Astrocyte (in vitro differentiated cells and primary cell): ENCODE results near the gene PHLDA1. TPM values are rescaled to one million over a fixed set of nuclear protein-coding genes. Genes with fewer than 3 reads are reported as not detected.

Source experiments
- DNase-seq: peaks from one replicate; pipeline ENCODE4 v3.0.0-alpha.2; 2010; ENCODE audit warnings: low read depth
- FAIRE-seq: peaks from 2 replicates; lab custom pipeline; 2011; peaks lifted over from hg19 to GRCh38; lab: Jason Lieb, UNC
- H2AFZ ChIP-seq: 2 replicates; pipeline ENCODE4 v1.6.0; 2012; ENCODE audit warnings: low read depth, low read length, inconsistent platforms
- H3K27ac ChIP-seq: 2 replicates; pipeline ENCODE4 v1.5.1; 2011; ENCODE audit warnings: low read depth, low read length, inconsistent platforms
- H3K27me3 ChIP-seq: 2 replicates; pipeline ENCODE4 v1.6.0; 2011; ENCODE audit warnings: low read length, inconsistent platforms; ENCODE audit not compliant: insufficient read depth
- H3K36me3 ChIP-seq: 2 replicates; pipeline ENCODE4 v1.5.1; 2011; ENCODE audit warnings: low read length, inconsistent platforms; ENCODE audit not compliant: insufficient read depth
- H3K4me1 ChIP-seq: 2 replicates; pipeline ENCODE4 v1.5.1; 2011; ENCODE audit warnings: low read length, inconsistent platforms; ENCODE audit not compliant: insufficient read depth
- H3K4me2 ChIP-seq: 2 replicates; pipeline ENCODE4 v1.6.0; 2012; ENCODE audit warnings: low read length, inconsistent platforms
- H3K4me3 ChIP-seq: 2 replicates; pipeline ENCODE4 v1.5.1; 2011; ENCODE audit warnings: low read depth, mild to moderate bottlenecking, low read length, inconsistent platforms; ENCODE audit not compliant: insufficient read depth
- H3K79me2 ChIP-seq: 2 replicates; pipeline ENCODE4 v1.6.0; 2012; ENCODE audit warnings: mild to moderate bottlenecking, low read length, inconsistent platforms; ENCODE audit not compliant: insufficient read depth
- H3K9ac ChIP-seq: 2 replicates; pipeline ENCODE4 v1.6.0; 2012; ENCODE audit warnings: mild to moderate bottlenecking, low read length, inconsistent platforms
- H3K9me3 ChIP-seq: 2 replicates; pipeline ENCODE4 v1.5.1; 2012; ENCODE audit warnings: low read depth, mild to moderate bottlenecking, low read length, inconsistent platforms; ENCODE audit not compliant: insufficient read depth
- H4K20me1 ChIP-seq: 2 replicates; pipeline ENCODE4 v1.6.0; 2012; ENCODE audit warnings: low read length, inconsistent platforms; ENCODE audit not compliant: insufficient read depth
- H3K27ac Mint-ChIP-seq: one replicate; pipeline ENCODE4 v1.8.0; 2021; ENCODE audit warnings: mild to moderate bottlenecking, mixed read lengths; ENCODE audit not compliant: unreplicated experiment
- H3K27me3 Mint-ChIP-seq: one replicate; pipeline ENCODE4 v1.8.0; 2021; ENCODE audit warnings: low read depth, mixed read lengths; ENCODE audit not compliant: unreplicated experiment
- H3K36me3 Mint-ChIP-seq: one replicate; pipeline ENCODE4 v1.8.0; 2021; ENCODE audit warnings: low read depth, mixed read lengths; ENCODE audit not compliant: unreplicated experiment
- H3K4me1 Mint-ChIP-seq: one replicate; pipeline ENCODE4 v1.8.0; 2021; ENCODE audit warnings: low read depth, mixed read lengths; ENCODE audit not compliant: unreplicated experiment
- H3K4me3 Mint-ChIP-seq: one replicate; pipeline ENCODE4 v1.8.0; 2021; ENCODE audit warnings: mild to moderate bottlenecking, moderate library complexity, mixed read lengths; ENCODE audit not compliant: unreplicated experiment
- H3K9me3 Mint-ChIP-seq: one replicate; pipeline ENCODE4 v1.8.0; 2021; ENCODE audit warnings: mild to moderate bottlenecking, mixed read lengths; ENCODE audit not compliant: unreplicated experiment
- EZH2 ChIP-seq: IDR thresholded peaks from 2 replicates; pipeline ENCODE4 v1.6.1; 2012; ENCODE audit warnings: mild to moderate bottlenecking, low read length, inconsistent platforms; ENCODE audit not compliant: insufficient read depth
- total RNA-seq: library from RNA; stranded (reverse); gene quantifications from 2 replicates; pipeline ENCODE4 v1.2.1, GENCODE V29; 2021
- TF ChIP-seq, protein P1 (sequence below): IDR thresholded peaks from 2 replicates; pipeline ENCODE4 v1.5.1; 2011; ENCODE audit warnings: low read depth, mild to moderate bottlenecking, inconsistent platforms, low read length, moderate library complexity; ENCODE audit not compliant: insufficient read depth

The PHLDA1 gene
- total RNA-seq, 1 donor from 2014 or later = 43.9 TPM

DNA sequence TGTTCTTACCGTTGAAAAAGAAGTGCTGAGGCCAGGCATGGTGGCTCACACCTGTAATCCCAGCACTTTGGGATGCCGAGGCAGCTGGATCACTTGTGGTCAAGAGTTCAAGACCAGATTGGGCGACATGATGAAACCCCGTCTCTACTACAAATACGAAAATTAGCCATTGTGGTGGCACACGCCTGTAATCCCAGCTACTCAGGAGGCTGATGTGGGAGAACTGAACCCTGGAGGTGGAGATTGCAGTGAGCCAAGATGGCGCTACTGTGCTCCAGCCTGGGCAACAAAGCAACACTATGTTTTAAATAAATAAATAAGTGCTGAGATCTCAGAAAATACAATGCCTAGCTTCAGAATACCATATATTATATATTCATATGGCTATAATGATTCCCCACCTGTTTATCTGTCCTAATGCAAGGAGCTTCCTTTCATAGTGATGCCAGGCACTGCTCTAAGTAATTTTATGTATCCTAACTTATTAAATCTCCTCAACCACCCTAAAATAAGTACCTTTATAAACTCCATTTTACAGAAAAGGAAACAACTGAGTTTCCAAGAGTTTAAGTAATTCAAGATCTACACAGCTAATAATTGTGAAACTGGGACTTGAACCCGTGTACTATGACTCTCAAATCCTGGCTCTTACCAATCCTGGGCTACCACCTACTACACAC lies 7.3 kb downstream of the PHLDA1 start:
- H3K27ac ChIP-seq = peak overlapping the region; percentile 25
- H3K9me3 ChIP-seq = no peaks in the 10 kb centered on the region
- peaks cover 16% of the 10 kb centered on the region for H3K36me3 ChIP-seq
- no peaks in the 10 kb centered on the region for H3K27me3 Mint-ChIP-seq
- H3K9ac ChIP-seq = no peak overlapping the region
- no peak overlapping the region for H2AFZ ChIP-seq
- FAIRE-seq = no peak
- H3K27me3 ChIP-seq = no peaks in the 10 kb centered on the region
- no peak overlapping the region for H3K4me2 ChIP-seq
- H3K4me1 Mint-ChIP-seq = peaks cover 38% of the 10 kb centered on the region
- H3K9me3 Mint-ChIP-seq = no peaks in the 10 kb centered on the region
- peak overlapping the region; percentile 10 for H3K27ac Mint-ChIP-seq
- peaks cover 16% of the 10 kb centered on the region for H4K20me1 ChIP-seq
- H3K4me3 Mint-ChIP-seq = no peak overlapping the region
- H3K4me1 ChIP-seq = peaks cover 45% of the 10 kb centered on the region
- DNase-seq = no peak
- peaks cover 25% of the 10 kb centered on the region for H3K79me2 ChIP-seq
- peaks cover 11% of the 10 kb centered on the region for H3K36me3 Mint-ChIP-seq
- no peak overlapping the region for H3K4me3 ChIP-seq
- no peak for TF ChIP-seq EZH2
- TF ChIP-seq, protein P1, sequence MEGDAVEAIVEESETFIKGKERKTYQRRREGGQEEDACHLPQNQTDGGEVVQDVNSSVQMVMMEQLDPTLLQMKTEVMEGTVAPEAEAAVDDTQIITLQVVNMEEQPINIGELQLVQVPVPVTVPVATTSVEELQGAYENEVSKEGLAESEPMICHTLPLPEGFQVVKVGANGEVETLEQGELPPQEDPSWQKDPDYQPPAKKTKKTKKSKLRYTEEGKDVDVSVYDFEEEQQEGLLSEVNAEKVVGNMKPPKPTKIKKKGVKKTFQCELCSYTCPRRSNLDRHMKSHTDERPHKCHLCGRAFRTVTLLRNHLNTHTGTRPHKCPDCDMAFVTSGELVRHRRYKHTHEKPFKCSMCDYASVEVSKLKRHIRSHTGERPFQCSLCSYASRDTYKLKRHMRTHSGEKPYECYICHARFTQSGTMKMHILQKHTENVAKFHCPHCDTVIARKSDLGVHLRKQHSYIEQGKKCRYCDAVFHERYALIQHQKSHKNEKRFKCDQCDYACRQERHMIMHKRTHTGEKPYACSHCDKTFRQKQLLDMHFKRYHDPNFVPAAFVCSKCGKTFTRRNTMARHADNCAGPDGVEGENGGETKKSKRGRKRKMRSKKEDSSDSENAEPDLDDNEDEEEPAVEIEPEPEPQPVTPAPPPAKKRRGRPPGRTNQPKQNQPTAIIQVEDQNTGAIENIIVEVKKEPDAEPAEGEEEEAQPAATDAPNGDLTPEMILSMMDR = no peak

DNA sequence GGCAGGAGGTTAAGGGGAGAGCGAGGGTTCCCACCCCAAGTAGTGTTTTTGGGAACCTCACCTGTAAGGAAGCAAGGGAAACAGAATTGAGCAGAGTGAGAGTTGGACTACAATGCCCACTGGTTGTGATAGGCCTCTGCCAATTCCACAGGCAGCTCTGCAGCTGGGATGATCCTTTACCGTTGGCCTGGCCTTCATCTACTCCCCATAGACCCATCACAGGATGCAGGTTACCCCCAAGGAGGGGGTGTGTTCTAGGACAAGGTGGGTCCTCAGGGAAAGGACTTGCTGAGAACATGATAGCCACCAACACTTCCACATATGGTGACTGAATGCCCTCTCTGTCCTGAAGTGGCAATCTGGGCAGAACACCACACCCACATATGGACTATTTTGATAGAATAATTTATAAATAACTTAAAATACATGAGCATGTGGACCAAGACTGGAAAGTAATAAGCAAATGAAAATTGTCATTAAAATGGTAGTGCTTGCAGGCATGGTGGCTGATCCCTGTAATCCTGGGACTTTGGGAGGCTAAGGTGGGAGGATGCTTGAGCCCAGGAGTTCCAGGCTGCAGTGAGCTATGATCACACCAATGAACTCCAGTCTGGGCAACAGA lies 8.4 kb downstream of the PHLDA1 start:
- H3K4me1 Mint-ChIP-seq = peaks cover 45% of the 10 kb centered on the region
- Histone ChIP-seq H3K27ac (no peak overlapping the region), H2AFZ (no peak overlapping the region), H3K36me3 (peaks cover 6% of the 10 kb centered on the region), H3K79me2 (peaks cover 15% of the 10 kb centered on the region), H3K4me2 (no peak overlapping the region), H4K20me1 (peaks cover 6% of the 10 kb centered on the region), H3K4me3 (no peak overlapping the region), H3K27me3 (no peaks in the 10 kb centered on the region), H3K4me1 (peaks cover 50% of the 10 kb centered on the region), H3K9ac (no peak overlapping the region), H3K9me3 (no peaks in the 10 kb centered on the region)
- FAIRE-seq (no peak), DNase-seq (no peak)
- H3K4me3 Mint-ChIP-seq = no peak overlapping the region
- TF ChIP-seq EZH2 = no peak
- TF ChIP-seq, protein P1 = no peak
- H3K9me3 Mint-ChIP-seq = no peaks in the 10 kb centered on the region
- peaks cover 2% of the 10 kb centered on the region for H3K36me3 Mint-ChIP-seq
- no peak overlapping the region for H3K27ac Mint-ChIP-seq
- H3K27me3 Mint-ChIP-seq = no peaks in the 10 kb centered on the region

DNA sequence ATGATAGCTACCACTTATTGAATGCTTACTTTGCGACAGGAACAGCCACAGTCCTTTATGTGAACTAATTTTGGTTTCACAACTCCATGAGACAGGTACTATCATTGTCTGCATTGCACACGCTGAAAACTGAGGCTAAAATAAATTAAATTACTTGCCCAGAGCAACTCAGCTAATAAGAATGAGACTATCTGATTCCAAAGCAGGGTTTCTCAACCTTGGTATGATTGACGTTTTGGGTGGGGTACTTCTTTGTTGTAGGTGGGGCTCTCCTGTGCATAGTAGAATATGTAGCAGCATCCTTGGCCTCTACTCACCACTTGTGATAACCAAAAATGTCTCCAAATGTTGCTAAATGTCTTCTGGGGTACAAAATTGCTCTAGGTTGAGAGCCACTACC lies 9.1 kb downstream of the PHLDA1 start:
- H3K36me3 ChIP-seq = no peaks in the 10 kb centered on the region
- no peaks in the 10 kb centered on the region for H3K9me3 ChIP-seq
- Mint-ChIP-seq H3K4me1 (peaks cover 48% of the 10 kb centered on the region), H3K27ac (no peak overlapping the region), H3K4me3 (no peak overlapping the region), H3K36me3 (peaks cover 2% of the 10 kb centered on the region), H3K27me3 (no peaks in the 10 kb centered on the region), H3K9me3 (no peaks in the 10 kb centered on the region)
- no peak overlapping the region for H3K4me2 ChIP-seq
- H3K27ac ChIP-seq = no peak overlapping the region
- no peak overlapping the region for H3K4me3 ChIP-seq
- TF ChIP-seq, protein P1 = no peak
- no peak for TF ChIP-seq EZH2
- no peak overlapping the region for H3K9ac ChIP-seq
- no peak for FAIRE-seq
- DNase-seq = no peak
- H4K20me1 ChIP-seq = peaks cover 5% of the 10 kb centered on the region
- peaks cover 8% of the 10 kb centered on the region for H3K79me2 ChIP-seq
- H3K27me3 ChIP-seq = no peaks in the 10 kb centered on the region
- peaks cover 52% of the 10 kb centered on the region for H3K4me1 ChIP-seq
- no peak overlapping the region for H2AFZ ChIP-seq
